Activated naive CD4-positive, alpha-beta T cell treated with anti-CD3 and anti-CD28 coated beads for 36 hours (primary cell): ENCODE results near the gene HIVEP1. TPM values are rescaled to one million over a fixed set of nuclear protein-coding genes. Genes with fewer than 3 reads are reported as not detected.
"Not testable (repeated sequence)": the region's sequence is repeated elsewhere in the genome, so short reads cannot be mapped to it uniquely, and the experiment has no call there.

Experiments
- CTCF ChIA-PET: fragments of 350-600 bp; sonication (Branson Sonifier 250); formaldehyde crosslinking; loops from one replicate; lab custom pipeline; 2021; ENCODE audit warnings: antibody characterized with exemption; lab: Charles Lee
- DNase-seq: peaks from one replicate; pipeline ENCODE4 v3.0.0-alpha.2; 2020
- H3K27ac Mint-ChIP-seq: one replicate; pipeline ENCODE4 v1.8.0; 2021; ENCODE audit warnings: mild to moderate bottlenecking, mixed read lengths
- H3K27me3 Mint-ChIP-seq: one replicate; pipeline ENCODE4 v1.8.0; 2021; ENCODE audit warnings: low read depth, mixed read lengths
- H3K36me3 Mint-ChIP-seq: one replicate; pipeline ENCODE4 v1.8.0; 2021; ENCODE audit warnings: low read depth, mixed read lengths
- H3K4me1 Mint-ChIP-seq: one replicate; pipeline ENCODE4 v1.8.0; 2021; ENCODE audit warnings: low read depth, mixed read lengths
- H3K4me3 Mint-ChIP-seq: one replicate; pipeline ENCODE4 v1.8.0; 2021; ENCODE audit warnings: mild to moderate bottlenecking, moderate library complexity, mixed read lengths
- H3K9me3 Mint-ChIP-seq: one replicate; pipeline ENCODE4 v1.8.0; 2021; ENCODE audit warnings: mixed read lengths
- intact Hi-C: fragments of 100-400 bp; cut with micrococcal nuclease; formaldehyde crosslinking; loops from one replicate; pipeline ENCODE4 v1.15.1; 2023
- total RNA-seq, 2 experiments: library from RNA; stranded (reverse); gene quantifications; one replicate each; pipeline ENCODE4 v1.2.3, GENCODE V29; 2021

The HIVEP1 gene
- total RNA-seq, 2 experiments from 2014 or later = 43.6 to 47.9 TPM

- Mint-ChIP-seq H3K9me3 (peaks cover 3% of the 10 kb centered on the region), H3K27me3 (no peaks in the 10 kb centered on the region), H3K4me1 (no peaks in the 10 kb centered on the region), H3K4me3 (no peak overlapping the region), H3K27ac (no peak overlapping the region), H3K36me3 (no peaks in the 10 kb centered on the region)
- CTCF ChIA-PET = no interaction called here
- no peak for DNase-seq
- intact Hi-C loops = no loop called here
Observed at GRCh38 chr6:12173661-12174060, 161.5 kb downstream of the HIVEP1 start.

- DNase-seq = no peak
- no peaks in the 10 kb centered on the region for H3K4me1 Mint-ChIP-seq
- H3K27ac Mint-ChIP-seq = no peak overlapping the region
- H3K36me3 Mint-ChIP-seq = no peaks in the 10 kb centered on the region
- H3K27me3 Mint-ChIP-seq = no peaks in the 10 kb centered on the region
- CTCF ChIA-PET = no interaction called here
- intact Hi-C loops = no loop called here
- peaks cover 3% of the 10 kb centered on the region for H3K9me3 Mint-ChIP-seq
- no peak overlapping the region for H3K4me3 Mint-ChIP-seq
Observed at GRCh38 chr6:12174878-12175277, 162.8 kb downstream of the HIVEP1 start.

DNA sequence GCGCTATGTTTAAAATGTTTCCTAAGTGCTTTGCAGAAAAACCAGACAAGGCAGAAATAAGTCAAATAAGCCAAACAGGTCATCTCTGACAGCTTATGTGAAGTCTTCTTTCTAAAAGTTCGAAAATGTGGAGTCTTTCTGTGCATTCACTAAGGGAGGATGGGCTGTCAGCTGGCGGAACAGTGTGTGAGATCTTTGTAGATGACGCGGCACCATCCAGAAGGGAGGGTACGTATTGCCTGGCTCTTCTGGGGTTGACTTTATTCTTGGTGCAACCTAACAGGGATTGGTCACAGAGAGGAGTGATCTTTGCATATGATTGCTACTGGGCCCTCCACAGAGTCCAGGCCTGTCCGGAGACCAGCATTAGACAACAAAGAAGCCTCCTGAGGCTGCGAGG, 163.5 kb downstream of the HIVEP1 start:
- Mint-ChIP-seq H3K27me3 (no peaks in the 10 kb centered on the region), H3K36me3 (no peaks in the 10 kb centered on the region), H3K27ac (no peak overlapping the region), H3K4me1 (no peaks in the 10 kb centered on the region), H3K9me3 (peaks cover 3% of the 10 kb centered on the region), H3K4me3 (no peak overlapping the region)
- no peak for DNase-seq
- CTCF ChIA-PET = no interaction called here
- intact Hi-C loops = no loop called here

DNA sequence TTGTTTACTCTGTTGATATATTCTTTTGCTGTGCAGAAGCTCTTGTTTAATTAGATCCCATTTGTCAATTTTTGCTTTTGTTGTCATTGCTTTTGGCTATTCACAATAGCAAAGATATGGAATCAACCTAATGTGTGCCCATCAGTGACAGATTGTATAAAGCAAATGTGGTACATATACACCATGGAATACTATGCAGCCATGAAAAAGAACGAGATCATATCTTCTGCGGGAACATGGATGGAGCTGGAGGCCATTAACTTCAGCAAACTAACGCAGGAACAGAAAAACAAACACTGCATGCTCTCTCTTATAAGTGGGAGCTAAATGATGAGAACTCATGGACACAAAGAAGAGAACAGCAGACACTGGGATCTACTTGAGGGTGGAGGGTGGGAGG, 164.7 kb downstream of the HIVEP1 start:
- H3K27ac Mint-ChIP-seq, DNase-seq, H3K4me3 Mint-ChIP-seq, H3K9me3 Mint-ChIP-seq, H3K4me1 Mint-ChIP-seq, H3K27me3 Mint-ChIP-seq, intact Hi-C loops, H3K36me3 Mint-ChIP-seq, CTCF ChIA-PET: not testable (repeated sequence)

- intact Hi-C loops = no loop called here
- Mint-ChIP-seq H3K9me3 (peaks cover 3% of the 10 kb centered on the region), H3K36me3 (no peaks in the 10 kb centered on the region), H3K4me3 (no peak overlapping the region), H3K27me3 (no peaks in the 10 kb centered on the region), H3K4me1 (peaks cover 4% of the 10 kb centered on the region), H3K27ac (no peak overlapping the region)
- DNase-seq = no peak
- CTCF ChIA-PET = interaction anchor here (1.4 kb wide), 1 partner anchor 12 kb away, joined by 3 read pairs; no protein-coding TSS in a partner anchor
Observed at GRCh38 chr6:12178521-12178920, 166.4 kb downstream of the HIVEP1 start.

DNA sequence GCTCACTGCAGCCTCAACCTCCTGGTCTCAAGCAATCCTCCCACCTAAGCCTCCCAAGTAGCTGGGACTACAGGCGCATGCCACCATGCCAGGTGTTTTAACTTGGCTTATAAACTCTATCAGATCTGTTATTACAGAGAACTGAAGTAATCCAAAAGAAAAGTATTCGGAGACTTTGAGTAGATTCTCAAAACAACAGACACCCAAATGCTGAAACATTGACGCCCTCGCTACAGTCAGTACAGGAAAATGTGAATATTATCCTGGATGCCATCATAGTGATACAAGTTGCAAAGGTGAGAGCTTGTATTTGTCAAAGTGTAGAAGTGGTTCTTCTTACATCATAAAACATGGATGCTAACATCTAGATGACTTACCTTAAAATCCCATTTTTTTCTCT, 169.4 kb downstream of the HIVEP1 start:
- Mint-ChIP-seq H3K36me3 (no peaks in the 10 kb centered on the region), H3K4me3 (no peak overlapping the region), H3K9me3 (peaks cover 5% of the 10 kb centered on the region), H3K4me1 (peaks cover 12% of the 10 kb centered on the region), H3K27me3 (no peaks in the 10 kb centered on the region), H3K27ac (no peak overlapping the region)
- intact Hi-C loops = no loop called here
- CTCF ChIA-PET = interaction anchor here (0.6 kb wide), 1 partner anchor 11 kb away, joined by 3 read pairs; no protein-coding TSS in a partner anchor
- no peak for DNase-seq

GRCh38 chr6:12182676-12183075, 170.6 kb downstream of the HIVEP1 start:
- Mint-ChIP-seq H3K27ac (no peak overlapping the region), H3K36me3 (no peaks in the 10 kb centered on the region), H3K9me3 (peaks cover 2% of the 10 kb centered on the region), H3K4me1 (peaks cover 12% of the 10 kb centered on the region), H3K27me3 (no peaks in the 10 kb centered on the region), H3K4me3 (no peak overlapping the region)
- intact Hi-C loops = no loop called here
- CTCF ChIA-PET = no interaction called here
- peak; percentile 17 for DNase-seq

DNA sequence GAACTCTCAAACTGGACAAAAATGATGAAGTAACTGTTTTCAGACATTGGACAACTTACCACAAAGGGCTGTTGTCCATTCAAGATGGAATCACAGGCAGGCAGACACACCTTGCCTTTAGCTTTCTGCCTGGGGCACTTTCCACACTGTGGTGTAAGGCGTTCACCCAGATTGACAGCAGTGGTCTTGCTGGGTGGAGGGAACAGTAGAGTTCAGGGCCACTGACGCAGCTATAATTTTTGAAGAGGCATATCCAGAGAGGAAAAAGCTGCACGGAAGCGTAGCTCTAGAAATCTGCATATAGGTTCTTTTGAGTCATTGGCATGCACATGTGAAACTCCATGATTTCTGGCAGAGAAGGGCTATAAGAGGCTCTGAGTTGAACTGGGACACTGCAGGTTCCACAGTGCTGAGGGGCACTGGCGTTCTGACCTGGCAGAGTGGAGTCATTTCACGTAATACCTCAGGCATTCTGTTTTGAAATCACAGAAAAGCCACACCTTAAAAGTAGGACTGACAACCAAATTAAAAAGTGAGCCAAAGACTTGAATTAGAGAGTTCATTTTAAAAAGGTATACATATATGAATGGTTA, 173.1 kb downstream of the HIVEP1 start:
- H3K4me1 Mint-ChIP-seq = peaks cover 12% of the 10 kb centered on the region
- CTCF ChIA-PET = interaction anchor here (0.8 kb wide), 1 partner anchor 25 kb away, joined by 3 read pairs; no protein-coding TSS in a partner anchor
- no peak for DNase-seq
- H3K36me3 Mint-ChIP-seq = no peaks in the 10 kb centered on the region
- no peaks in the 10 kb centered on the region for H3K27me3 Mint-ChIP-seq
- no peak overlapping the region for H3K4me3 Mint-ChIP-seq
- intact Hi-C loops = no loop called here
- peaks cover 2% of the 10 kb centered on the region for H3K9me3 Mint-ChIP-seq
- no peak overlapping the region for H3K27ac Mint-ChIP-seq

- Mint-ChIP-seq H3K36me3 (no peaks in the 10 kb centered on the region), H3K9me3 (peaks cover 2% of the 10 kb centered on the region), H3K4me1 (peaks cover 12% of the 10 kb centered on the region), H3K27me3 (no peaks in the 10 kb centered on the region), H3K27ac (no peak overlapping the region), H3K4me3 (no peak overlapping the region)
- no peak for DNase-seq
- CTCF ChIA-PET = no interaction called here
- intact Hi-C loops = no loop called here
Observed at GRCh38 chr6:12186528-12186927, 174.4 kb downstream of the HIVEP1 start.

GRCh38 chr6:12189150-12189549, 177.0 kb downstream of the HIVEP1 start:
- peaks cover 6% of the 10 kb centered on the region for H3K4me1 Mint-ChIP-seq
- no peaks in the 10 kb centered on the region for H3K27me3 Mint-ChIP-seq
- no peak overlapping the region for H3K27ac Mint-ChIP-seq
- intact Hi-C loops = no loop called here
- H3K36me3 Mint-ChIP-seq = no peaks in the 10 kb centered on the region
- no peak for DNase-seq
- CTCF ChIA-PET = no interaction called here
- H3K4me3 Mint-ChIP-seq = no peak overlapping the region
- peaks cover 2% of the 10 kb centered on the region for H3K9me3 Mint-ChIP-seq

DNA sequence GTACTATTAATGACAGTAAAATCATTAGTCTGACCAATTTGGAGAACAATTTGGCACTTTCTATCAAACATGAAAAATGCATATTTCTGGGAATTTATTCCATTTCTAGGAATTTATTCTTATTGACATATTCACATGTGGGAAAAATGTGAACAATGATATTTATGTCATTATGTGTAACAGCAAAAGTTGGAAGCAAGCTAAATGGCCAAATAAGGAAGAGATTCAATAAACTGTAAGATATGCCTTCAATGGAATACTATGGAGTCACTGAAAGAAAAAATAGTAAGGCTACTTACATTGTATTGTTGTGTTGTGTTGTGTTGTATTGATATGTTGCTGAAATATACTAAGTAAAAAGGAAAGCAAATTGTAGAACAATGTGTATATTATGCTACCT, 177.5 kb downstream of the HIVEP1 start:
- no peak for DNase-seq
- CTCF ChIA-PET = no interaction called here
- no peak overlapping the region for H3K4me3 Mint-ChIP-seq
- no peaks in the 10 kb centered on the region for H3K27me3 Mint-ChIP-seq
- H3K27ac Mint-ChIP-seq = no peak overlapping the region
- no peaks in the 10 kb centered on the region for H3K36me3 Mint-ChIP-seq
- peaks cover 1% of the 10 kb centered on the region for H3K4me1 Mint-ChIP-seq
- intact Hi-C loops = no loop called here
- H3K9me3 Mint-ChIP-seq = no peaks in the 10 kb centered on the region

DNA sequence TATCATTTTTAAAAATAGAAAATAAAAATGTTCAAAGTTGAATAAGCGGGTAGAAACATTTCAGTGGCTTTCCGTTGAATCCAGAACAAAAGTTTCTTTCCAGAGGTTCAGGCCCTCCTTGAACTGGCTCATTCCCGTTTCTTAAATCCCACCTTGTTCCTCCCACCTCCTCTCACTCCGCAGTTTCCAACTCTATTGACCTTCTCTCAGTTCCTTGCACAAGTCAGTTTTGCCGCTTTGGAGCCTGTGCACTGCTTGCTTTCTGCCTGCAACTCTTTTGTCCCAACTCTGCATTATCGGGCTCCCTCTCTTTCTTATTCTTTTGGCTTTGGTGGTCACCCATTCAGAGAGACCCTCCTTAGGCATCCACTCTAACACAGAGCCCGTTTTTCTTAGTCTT, 178.1 kb downstream of the HIVEP1 start:
- Mint-ChIP-seq H3K27ac (no peak overlapping the region), H3K27me3 (no peaks in the 10 kb centered on the region), H3K36me3 (no peaks in the 10 kb centered on the region), H3K4me1 (no peaks in the 10 kb centered on the region), H3K4me3 (no peak overlapping the region), H3K9me3 (no peaks in the 10 kb centered on the region)
- DNase-seq = no peak
- intact Hi-C loops = no loop called here
- CTCF ChIA-PET = no interaction called here

- CTCF ChIA-PET = interaction anchor here (1.0 kb wide), 1 partner anchor 79 kb away, joined by 3 read pairs; no protein-coding TSS in a partner anchor
- DNase-seq = no peak
- H3K36me3 Mint-ChIP-seq = no peaks in the 10 kb centered on the region
- H3K9me3 Mint-ChIP-seq = no peaks in the 10 kb centered on the region
- intact Hi-C loops = no loop called here
- no peak overlapping the region for H3K27ac Mint-ChIP-seq
- H3K4me1 Mint-ChIP-seq = no peaks in the 10 kb centered on the region
- H3K4me3 Mint-ChIP-seq = no peak overlapping the region
- H3K27me3 Mint-ChIP-seq = no peaks in the 10 kb centered on the region
Observed at GRCh38 chr6:12196326-12196936, 184.3 kb downstream of the HIVEP1 start.
